Measurements from ENCODE around the gene CERS6. TPM values are rescaled to one million over a fixed set of nuclear protein-coding genes. Genes with fewer than 3 reads are reported as not detected.

The CERS6 gene
- polyA plus RNA-seq, 10 donors, result 34.3 to 69.4 (median 42.3) TPM

GRCh38 chr2:168699844-168700417 lies 243.9 kb downstream of the CERS6 start:
- peak; percentile 78 to 88 (median 84) for DNase-seq

DNA sequence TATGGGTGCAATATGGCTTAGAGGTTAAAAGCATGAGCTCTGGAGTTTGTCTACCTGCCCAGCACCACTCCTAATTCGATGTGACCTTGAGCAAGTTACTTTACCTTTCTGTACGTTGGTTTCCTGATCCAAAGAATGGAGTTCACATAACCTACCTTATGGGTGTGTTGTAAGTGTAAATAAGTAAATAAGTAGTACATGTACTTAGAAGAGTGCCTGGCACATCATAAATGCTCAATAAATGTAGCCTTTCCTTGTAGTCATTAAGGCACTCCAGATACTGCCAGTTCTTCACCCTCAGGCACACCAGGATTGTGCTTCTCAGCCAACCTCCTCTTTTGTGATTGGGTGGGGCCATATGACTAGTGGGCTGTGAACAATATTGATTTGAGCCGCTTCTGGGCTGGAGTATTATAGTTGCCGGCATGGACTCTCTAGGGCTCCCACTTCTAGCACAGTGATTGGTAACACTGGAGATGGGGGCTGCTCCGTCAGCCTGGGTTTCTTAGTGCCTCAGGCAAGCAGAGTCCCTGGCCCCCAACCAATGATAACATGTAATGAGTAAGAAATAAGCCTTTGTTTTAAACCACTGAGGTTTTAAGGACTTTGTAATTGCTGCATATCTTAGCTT lies 244.7 kb downstream of the CERS6 start:
- no peak for DNase-seq

DNA sequence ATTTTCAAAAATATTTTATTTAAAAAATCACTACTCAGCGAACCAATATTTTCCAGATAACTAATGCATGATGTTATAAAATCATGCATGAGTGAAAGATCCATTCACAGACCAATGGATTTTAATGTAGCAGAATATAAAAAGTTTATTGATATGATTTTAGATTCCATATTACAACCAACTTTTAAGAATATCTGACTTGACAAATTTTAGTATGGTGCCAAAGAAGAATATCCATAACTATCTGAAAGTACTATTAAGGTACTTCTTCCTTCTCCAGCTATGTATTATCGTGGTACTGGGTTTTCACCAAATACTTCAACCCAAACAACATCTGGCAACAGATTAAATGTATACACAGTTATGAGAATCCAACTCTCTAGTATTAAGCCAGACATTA lies 246.5 kb downstream of the CERS6 start:
- no peak for DNase-seq

DNA sequence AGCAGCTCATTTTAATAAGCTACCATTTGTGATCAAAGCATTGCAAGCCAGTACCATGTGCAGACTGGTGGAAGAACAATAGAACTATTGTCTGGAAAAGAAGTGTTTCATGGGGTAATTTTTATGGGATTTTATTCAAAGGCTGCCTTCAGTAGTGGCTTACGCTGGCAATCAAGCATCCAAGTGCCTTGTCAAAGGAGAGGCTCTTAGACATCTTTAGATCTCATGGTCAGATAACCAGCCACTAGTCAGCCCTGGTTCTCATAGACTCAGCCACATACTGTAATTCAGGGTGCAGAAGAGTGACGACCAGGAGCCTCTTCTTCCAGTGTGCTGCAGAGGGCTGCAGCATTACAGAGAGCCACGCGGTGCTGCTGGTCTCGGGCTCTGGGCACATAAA lies 247.9 kb downstream of the CERS6 start:
- DNase-seq, result no peak

DNA sequence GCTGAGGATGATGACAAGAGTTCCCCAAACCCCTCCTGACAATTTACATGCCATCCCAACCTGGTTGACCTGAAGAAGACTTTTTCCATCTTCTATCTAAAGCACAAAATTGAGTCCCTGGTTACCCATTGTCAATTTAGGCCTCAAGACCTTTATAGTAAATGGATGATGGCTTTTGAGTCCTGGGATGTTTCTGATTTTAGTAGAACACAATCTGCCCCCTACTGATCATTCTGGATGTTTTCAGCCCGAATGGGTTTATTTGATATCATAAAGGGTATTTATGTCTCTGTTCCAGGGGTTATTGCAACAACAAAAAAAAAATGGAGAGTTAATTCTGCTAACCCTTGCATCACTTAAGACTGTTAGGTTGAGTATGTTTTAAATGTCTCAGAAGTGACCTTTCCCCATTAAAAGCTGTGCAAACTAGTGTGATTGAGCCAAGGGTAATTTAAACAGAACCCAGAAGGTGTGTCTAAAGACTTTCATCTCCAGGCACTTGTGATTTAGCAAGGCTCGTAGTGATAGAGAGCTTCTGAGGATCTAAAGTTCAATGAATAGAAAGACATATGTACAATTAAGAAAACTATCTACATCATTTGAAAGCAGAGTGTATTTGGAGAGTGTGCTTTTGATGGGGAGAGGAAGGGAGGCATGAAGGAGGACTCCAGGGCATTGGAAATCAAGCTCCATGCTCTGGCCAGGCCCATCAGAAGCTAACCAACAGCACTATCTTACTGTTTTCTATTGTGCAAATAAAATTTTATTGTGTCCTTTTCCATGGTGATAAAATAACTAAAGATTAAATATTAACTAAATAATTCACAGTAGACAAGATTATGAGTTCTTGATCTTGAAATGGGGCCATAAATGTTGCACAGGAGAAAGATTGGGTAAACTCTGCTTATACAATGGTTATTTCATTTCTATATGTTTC lies 249.7 kb downstream of the CERS6 start:
- DNase-seq, result no peak

DNA sequence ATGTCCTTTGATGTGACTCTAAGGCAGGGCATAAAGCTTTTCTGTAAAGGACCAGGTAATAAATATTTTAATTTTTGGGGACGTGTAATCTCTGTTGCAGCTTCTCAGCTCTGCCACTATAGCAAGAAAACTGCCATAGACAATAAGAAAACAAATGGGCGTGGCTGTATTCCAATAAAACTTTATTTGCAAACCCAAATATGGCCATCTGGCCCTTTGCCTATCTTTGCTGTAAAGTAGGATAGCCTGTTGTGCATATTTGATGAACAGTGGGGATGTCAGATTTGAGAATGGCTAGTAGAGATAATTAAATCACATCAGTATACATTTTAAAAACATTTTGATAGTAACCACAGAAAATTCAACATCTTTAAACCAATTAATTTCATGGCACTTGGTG lies 250.7 kb downstream of the CERS6 start:
- DNase-seq, result no peak

GRCh38 chr2:168708080-168708479 lies 252.0 kb downstream of the CERS6 start:
- DNase-seq, result peak in 2 of 3 donors; percentile 66 to 83

- no peak for DNase-seq
Measured at GRCh38 chr2:168710754-168711467, 254.8 kb downstream of the CERS6 start.

DNA sequence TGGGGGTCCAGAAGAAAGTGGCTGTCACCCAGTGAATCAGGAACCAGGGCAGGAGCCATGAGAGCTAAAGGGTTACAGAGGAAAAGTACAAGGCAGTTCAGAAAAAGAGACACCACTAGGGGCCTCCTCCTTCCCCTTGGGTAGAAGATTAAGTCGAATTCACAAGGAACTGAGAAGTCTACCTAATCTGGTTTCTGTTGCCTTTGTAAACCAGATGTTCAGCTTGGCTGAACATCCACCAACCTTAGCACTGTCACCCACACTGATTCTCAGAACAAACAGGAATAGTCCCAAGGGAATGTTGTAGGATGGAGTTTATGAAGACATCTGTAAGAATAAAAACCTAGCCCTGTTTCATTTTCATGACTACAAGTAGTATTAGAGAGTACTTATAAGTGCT lies 256.0 kb downstream of the CERS6 start:
- DNase-seq, result no peak

DNA sequence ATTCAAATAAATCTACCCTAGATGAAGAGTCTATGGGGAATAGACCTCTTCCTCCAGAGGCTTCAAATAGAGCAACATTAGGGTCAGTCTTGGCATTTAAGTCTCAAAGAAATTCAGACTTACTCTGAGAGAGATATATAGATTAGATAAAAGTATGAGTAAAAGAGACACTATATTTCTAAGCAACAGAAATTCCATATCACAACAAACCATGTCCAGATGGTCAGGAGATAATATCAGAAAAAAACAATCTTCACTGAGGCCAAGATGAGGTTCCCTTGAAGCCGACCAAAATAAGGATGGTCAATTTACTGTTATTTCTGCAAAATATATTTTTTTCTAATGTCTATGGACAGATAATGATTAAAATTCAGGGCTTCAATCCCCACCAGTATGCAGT lies 257.3 kb downstream of the CERS6 start:
- DNase-seq, result no peak

- no peak for DNase-seq
Measured at GRCh38 chr2:168715849-168716248, 259.8 kb downstream of the CERS6 start.

DNA sequence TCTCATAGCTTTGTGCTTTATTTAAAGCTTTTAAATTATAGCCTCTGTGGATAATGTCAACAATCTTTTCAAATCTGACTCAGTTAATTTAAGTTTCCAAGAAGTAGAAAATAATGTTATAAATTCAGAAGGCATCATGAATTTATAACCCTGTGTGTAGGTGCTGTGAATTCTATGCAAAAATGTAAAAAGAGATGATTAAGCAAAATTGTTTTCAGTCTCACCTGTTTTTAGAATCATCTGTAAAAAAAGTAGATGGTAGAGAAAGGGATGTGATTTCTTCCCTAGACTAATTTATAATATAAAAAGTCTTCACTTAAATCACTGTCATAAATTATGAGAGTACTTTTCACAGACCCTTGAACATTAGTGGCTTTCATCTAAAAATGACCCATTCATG lies 260.8 kb downstream of the CERS6 start:
- no peak for DNase-seq

DNA sequence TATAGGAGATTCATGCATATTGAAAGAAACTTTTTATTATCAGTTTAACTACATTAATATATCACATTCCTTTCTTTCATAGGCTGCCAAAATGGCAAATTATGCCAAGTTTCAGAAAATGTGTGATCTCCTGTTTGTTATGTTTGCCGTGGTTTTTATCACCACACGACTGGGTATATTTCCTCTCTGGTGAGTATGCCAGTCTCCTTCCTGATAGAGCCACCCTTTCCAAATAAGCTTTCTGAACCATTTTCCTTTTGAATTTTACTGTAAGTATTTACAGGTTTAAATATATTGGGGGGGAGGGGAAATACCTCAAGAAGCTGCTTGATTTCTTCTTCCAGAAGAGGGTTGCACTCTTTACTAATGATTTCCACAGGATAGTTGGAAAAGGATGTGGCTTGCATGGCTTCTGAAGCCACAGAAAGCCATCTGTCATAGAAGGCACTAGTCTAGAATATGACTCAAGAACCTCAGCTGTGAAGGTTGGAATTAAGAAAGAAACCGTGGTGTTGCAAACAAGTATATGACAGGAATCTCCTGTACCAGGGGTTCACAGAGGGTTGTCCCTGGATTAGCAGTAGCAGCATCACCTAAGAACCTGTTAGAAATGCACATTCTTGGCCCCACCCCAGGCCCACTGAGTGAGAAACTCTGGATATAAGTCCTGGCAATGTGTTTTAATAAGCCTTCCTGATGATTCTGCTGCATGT lies 261.9 kb downstream of the CERS6 start:
- no peak for DNase-seq

GRCh38 chr2:168718622-168719021 lies 262.6 kb downstream of the CERS6 start:
- DNase-seq, result no peak

DNA sequence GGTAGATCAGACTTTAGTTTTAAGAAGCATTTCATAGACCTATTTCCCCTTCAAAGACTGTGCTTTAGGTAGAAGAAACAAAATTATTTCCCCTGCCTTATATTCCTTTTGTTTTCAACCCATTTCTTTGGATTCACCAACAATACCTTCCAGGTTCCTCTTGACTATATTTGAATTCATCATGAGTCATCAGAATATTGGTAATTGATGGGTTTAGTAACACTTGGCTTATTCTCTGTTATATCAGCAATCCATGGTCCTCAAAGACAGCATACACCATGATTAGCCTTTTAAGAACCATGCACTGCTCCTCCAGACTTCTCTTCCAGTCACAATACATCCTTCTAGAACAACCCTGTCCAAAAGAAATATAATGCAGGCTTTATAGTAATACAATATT lies 263.4 kb downstream of the CERS6 start:
- no peak for DNase-seq

DNA sequence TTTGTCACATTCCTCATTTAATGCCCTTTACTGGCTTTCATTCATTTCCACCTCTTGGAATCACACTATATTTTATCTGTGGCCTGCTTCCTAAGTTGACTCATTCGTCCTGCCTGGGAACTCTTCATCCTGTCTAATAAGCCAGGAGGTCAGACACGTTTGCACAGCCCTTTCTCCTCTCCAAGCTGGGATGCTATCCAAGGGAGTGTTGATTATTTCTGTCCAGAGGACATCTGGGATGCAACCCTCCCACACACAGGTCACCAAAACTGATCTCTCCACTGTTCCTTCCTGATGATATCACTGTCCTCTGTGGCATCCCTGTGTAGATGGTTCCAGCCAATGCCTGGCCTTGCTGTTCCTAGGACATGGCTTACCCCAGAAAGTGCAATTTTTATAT lies 266.5 kb downstream of the CERS6 start:
- DNase-seq, result peak; percentile 66 to 89 (median 80)

GRCh38 chr2:168723275-168723899 lies 267.3 kb downstream of the CERS6 start:
- DNase-seq, result peak in 1 of 3 donors; percentile 55

GRCh38 chr2:168726375-168726774 lies 270.3 kb downstream of the CERS6 start:
- DNase-seq, result no peak

DNA sequence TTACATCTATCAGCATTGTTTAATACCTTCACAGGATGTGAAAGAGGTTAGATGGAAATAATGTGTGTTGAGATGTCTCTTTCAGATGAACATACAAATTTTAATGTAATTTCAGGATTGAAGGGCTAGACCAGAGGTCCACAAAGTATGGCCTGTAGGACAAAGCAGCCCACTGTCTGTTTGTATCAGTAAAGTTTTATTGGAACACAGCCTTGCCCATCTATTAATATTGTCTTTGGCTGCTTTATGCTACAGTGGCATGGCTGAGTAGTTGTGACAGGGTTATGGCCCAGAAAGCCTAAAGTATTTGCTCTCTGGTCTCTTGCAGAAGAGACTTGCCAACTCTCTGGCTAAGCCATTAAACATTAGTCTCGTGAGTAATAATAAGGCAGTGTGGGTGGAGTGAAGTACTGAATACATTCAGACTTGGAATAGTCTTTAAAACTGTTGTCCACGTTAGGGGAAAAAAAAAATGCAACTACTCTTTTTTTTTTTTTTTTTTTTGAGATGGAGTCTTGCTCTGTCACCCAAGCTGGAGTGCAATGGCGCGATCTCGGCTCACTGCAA lies 271.9 kb downstream of the CERS6 start:
- no peak for DNase-seq

- no peak for DNase-seq
Measured at GRCh38 chr2:168729455-168729854, 273.4 kb downstream of the CERS6 start.

DNA sequence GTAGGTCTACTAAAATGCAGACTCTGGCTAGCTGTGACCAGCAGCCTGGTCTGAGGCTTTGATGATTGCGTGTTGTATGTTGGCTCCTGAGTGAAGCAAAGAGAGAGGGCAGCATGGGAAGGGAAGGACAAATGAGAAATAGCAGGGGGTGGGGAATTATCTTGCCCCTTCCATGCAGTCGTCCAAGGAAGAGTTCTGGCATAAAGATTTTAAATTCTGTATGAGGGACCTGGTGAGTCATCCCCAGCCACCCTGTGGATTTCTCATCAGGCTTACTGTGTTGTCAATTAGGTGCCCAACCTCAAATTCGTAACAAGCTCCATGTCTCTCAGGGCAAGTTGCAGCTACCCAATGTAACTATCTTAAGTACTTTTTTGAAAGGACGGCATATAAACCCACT lies 274.3 kb downstream of the CERS6 start:
- DNase-seq, result no peak

All from muscle of back (tissue), 11 donors.